HUES6 (cell line): ENCODE data around the gene UBN2.

Source experiments
- H3K27ac ChIP-seq: 2 replicates; pipeline ENCODE4 v1.7.0; 2013; ENCODE audit warnings: low read depth, mild to moderate bottlenecking, low read length, inconsistent platforms
- H3K27me3 ChIP-seq: 2 replicates; pipeline ENCODE4 v1.6.1; 2013; ENCODE audit warnings: low read length; ENCODE audit not compliant: control insufficient read depth, insufficient read depth
- H3K36me3 ChIP-seq: 2 replicates; pipeline ENCODE4 v1.6.1; 2013; ENCODE audit warnings: low read length; ENCODE audit not compliant: control insufficient read depth, insufficient read depth
- H3K4me1 ChIP-seq: 2 replicates; pipeline ENCODE4 v1.6.1; 2013; ENCODE audit warnings: low read length; ENCODE audit not compliant: control insufficient read depth, insufficient read depth
- H3K4me3 ChIP-seq: 2 replicates; pipeline ENCODE4 v1.5.1; 2013; ENCODE audit warnings: low read depth, low read length
- H3K9ac ChIP-seq: one replicate; pipeline ENCODE4 v1.6.1; 2013; ENCODE audit warnings: mild to moderate bottlenecking, low read length
- H3K9me3 ChIP-seq: 2 replicates; pipeline ENCODE4 v1.6.1; 2013; ENCODE audit warnings: low read depth, low read length; ENCODE audit not compliant: control insufficient read depth, insufficient read depth

The UBN2 gene

DNA sequence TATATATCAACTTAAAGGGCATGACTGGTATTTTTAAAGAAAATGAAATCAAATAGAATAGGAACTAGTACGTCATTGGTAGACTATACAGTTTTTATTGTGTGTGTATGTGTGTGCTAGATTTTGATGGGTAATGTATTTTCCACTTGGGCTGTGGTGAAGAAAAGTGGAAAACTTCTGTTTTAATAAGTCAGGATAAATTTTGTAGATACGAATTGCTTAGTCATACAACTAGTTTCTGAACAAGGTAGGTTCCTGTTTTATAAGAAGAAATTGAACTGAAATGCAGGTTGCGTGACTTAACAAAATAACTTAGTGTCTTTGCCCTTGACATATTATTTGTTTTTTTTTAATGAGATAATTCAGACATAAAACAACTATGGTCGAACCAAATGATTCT is 24.3 kb downstream of the UBN2 start:
- H3K4me3 ChIP-seq: no peak overlapping the region
- H3K4me1 ChIP-seq: no peaks in the 10 kb centered on the region
- H3K27me3 ChIP-seq: no peaks in the 10 kb centered on the region
- no peaks in the 10 kb centered on the region for H3K9me3 ChIP-seq
- no peak overlapping the region for H3K9ac ChIP-seq
- H3K27ac ChIP-seq: no peak overlapping the region
- H3K36me3 ChIP-seq: peaks cover 82% of the 10 kb centered on the region

- H3K9ac ChIP-seq: no peak overlapping the region
- no peak overlapping the region for H3K27ac ChIP-seq
- no peak overlapping the region for H3K4me3 ChIP-seq
- no peaks in the 10 kb centered on the region for H3K4me1 ChIP-seq
- no peaks in the 10 kb centered on the region for H3K9me3 ChIP-seq
- no peaks in the 10 kb centered on the region for H3K27me3 ChIP-seq
- peaks cover 82% of the 10 kb centered on the region for H3K36me3 ChIP-seq
These were observed 28.1 kb downstream of the UBN2 start for GRCh38 chr7:139259142-139259541.

- Histone ChIP-seq H3K4me3 (no peak overlapping the region), H3K9ac (no peak overlapping the region), H3K4me1 (no peaks in the 10 kb centered on the region), H3K27me3 (no peaks in the 10 kb centered on the region), H3K9me3 (no peaks in the 10 kb centered on the region), H3K36me3 (peaks cover 95% of the 10 kb centered on the region), H3K27ac (no peak overlapping the region)
These were observed 33.2 kb downstream of the UBN2 start for GRCh38 chr7:139264220-139264619.

GRCh38 chr7:139265673-139266072 is 34.6 kb downstream of the UBN2 start:
- no peaks in the 10 kb centered on the region for H3K27me3 ChIP-seq
- no peaks in the 10 kb centered on the region for H3K4me1 ChIP-seq
- no peak overlapping the region for H3K27ac ChIP-seq
- no peaks in the 10 kb centered on the region for H3K9me3 ChIP-seq
- no peak overlapping the region for H3K4me3 ChIP-seq
- peaks cover 95% of the 10 kb centered on the region for H3K36me3 ChIP-seq
- H3K9ac ChIP-seq: no peak overlapping the region

DNA sequence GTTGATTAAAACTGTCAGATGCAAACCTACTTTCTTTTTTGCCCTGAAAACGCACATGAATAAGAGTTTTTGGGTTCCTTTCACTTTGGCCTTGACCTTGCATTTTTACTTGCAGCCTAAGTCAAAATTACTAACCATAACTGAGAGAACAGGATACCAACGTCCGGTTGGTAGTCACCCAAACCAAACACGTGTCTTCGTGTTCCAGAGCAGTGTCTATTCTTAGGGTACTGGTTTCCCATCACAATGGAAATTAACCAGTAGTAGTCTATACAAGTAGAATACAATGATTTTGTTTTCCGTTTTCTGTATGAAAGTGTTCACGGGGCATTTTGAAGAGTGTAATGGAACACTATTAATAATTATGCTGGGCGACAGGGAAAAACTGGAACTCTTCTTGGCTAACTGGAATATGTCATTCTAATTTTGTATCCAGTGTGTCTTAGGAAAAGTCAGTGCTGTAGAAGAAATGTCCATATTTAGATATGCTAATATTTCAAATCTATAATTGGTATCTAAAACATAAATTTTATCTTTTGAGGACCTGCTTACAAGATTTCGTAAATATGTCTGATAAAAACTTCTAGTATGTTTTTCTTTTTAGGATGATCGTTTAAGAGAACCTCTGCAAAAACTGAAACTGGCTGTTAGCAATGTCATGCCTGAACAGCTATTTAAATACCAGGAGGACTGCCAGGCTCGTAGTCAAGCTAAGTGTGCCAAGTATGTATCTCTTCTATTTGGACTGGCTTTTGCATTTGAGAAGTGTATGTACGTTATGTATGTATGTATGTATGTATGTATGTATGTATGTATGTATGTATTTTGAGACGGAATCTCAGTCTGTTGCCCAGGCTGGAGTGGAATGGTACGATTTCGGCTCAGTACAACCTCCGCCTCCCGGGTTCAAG is 40.9 kb downstream of the UBN2 start:
- no peak overlapping the region for H3K4me3 ChIP-seq
- H3K9me3 ChIP-seq: no peaks in the 10 kb centered on the region
- H3K36me3 ChIP-seq: peaks cover 90% of the 10 kb centered on the region

DNA sequence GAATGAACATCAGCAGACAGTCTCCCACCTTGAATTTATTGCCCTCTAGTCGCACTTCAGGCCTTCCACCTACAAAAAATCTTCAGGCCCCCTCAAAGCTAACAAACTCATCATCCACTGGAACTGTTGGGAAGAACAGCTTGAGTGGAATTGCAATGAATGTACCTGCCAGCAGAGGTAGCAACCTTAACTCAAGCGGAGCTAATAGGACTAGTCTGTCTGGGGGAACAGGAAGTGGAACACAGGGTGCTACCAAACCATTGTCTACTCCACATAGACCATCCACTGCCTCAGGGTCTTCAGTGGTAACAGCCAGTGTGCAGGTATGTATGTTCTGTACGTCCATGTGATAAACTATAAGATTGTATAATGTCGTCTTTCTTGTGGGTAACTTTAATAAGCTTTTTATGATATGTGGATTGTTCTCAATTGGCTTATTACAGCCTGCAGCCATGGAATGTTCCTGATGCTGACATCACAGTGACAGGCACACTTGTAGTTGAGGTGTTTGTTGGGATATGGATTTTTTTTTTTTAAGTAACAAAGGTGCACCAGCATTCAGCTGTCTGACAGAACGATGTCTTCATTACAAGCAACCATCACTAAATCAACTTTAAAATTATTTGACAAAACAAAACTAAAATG is 53.3 kb downstream of the UBN2 start:
- H3K36me3 ChIP-seq: peaks cover 53% of the 10 kb centered on the region
- no peaks in the 10 kb centered on the region for H3K9me3 ChIP-seq
- H3K27me3 ChIP-seq: no peaks in the 10 kb centered on the region
- H3K4me3 ChIP-seq: no peak overlapping the region
- H3K9ac ChIP-seq: no peak overlapping the region
- no peak overlapping the region for H3K27ac ChIP-seq
- H3K4me1 ChIP-seq: no peaks in the 10 kb centered on the region

More for the DNA sequence above, 40.9 kb downstream of the UBN2 start:
- no peaks in the 10 kb centered on the region for H3K27me3 ChIP-seq
- H3K27ac ChIP-seq: no peak overlapping the region
- no peak overlapping the region for H3K9ac ChIP-seq
- no peaks in the 10 kb centered on the region for H3K4me1 ChIP-seq

DNA sequence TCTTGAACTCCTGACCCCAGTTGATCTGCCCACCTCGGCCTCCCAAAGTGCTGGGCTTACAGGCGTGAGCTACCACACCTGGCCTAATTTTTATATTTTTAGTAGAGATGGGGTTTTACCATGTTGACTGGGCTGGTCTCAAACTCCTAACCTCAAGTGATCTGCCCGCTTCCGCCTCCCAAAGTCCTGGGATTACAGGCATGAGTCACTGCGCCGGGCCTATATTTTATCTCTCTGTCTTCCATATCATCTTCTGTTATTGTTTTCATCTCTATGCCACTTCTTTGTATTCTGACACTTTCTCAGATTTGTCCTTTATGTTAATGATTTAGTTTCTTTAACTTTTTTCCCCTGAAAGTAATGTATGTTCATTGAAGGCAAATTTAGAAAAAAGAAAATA is 55.1 kb downstream of the UBN2 start:
- H3K27me3 ChIP-seq: no peaks in the 10 kb centered on the region
- peaks cover 50% of the 10 kb centered on the region for H3K36me3 ChIP-seq
- no peak overlapping the region for H3K9ac ChIP-seq
- no peak overlapping the region for H3K4me3 ChIP-seq
- H3K27ac ChIP-seq: no peak overlapping the region
- H3K9me3 ChIP-seq: no peaks in the 10 kb centered on the region
- H3K4me1 ChIP-seq: no peaks in the 10 kb centered on the region

DNA sequence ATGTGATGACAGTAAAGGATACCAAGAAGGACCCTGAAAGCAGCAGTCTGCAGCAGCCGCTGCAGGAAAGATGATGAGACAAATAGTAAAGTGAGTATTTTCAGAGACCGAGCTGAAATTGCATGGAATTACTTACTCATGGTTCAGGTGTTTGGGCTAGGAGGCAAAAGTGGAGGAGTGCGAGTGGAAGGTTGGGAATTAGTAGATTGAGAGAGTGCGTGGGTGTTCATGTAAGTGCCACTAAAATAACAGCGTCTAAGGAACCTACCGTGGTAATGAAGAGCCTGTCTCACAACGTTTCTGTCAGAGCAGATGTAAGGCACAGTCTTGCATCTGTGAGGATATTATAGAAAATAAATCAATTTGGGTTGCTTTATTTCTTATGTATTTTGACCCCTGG is 61.8 kb downstream of the UBN2 start:
- Histone ChIP-seq H3K4me1 (no peaks in the 10 kb centered on the region), H3K9me3 (no peaks in the 10 kb centered on the region), H3K9ac (no peak overlapping the region)

DNA sequence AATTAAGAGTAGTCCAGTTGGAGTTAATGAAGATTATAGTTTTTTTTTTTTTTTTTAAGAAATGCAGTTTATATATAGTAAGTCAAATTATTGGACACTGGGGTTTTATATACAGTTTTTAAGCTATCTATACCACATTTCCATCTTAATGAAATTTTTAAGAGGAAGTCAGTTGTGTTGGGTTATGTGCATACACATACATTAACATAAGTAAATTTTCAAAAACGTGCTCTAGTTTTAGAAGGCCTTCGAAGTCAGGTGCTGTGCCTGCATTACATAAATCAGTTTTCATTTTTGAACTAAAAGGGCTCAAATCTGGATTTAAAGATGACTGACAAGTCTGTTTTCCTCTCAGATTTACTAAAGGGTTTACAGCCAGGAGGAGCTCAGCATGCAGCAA is 62.5 kb downstream of the UBN2 start:
- H3K4me1 ChIP-seq: no peaks in the 10 kb centered on the region
- no peak overlapping the region for H3K9ac ChIP-seq
- no peak overlapping the region for H3K27ac ChIP-seq
- H3K9me3 ChIP-seq: no peaks in the 10 kb centered on the region
- H3K27me3 ChIP-seq: no peaks in the 10 kb centered on the region
- H3K4me3 ChIP-seq: no peak overlapping the region
- peaks cover 42% of the 10 kb centered on the region for H3K36me3 ChIP-seq

More for the DNA sequence above, 61.8 kb downstream of the UBN2 start:
- H3K36me3 ChIP-seq: peaks cover 42% of the 10 kb centered on the region
- no peak overlapping the region for H3K27ac ChIP-seq
- no peaks in the 10 kb centered on the region for H3K27me3 ChIP-seq
- H3K4me3 ChIP-seq: no peak overlapping the region

DNA sequence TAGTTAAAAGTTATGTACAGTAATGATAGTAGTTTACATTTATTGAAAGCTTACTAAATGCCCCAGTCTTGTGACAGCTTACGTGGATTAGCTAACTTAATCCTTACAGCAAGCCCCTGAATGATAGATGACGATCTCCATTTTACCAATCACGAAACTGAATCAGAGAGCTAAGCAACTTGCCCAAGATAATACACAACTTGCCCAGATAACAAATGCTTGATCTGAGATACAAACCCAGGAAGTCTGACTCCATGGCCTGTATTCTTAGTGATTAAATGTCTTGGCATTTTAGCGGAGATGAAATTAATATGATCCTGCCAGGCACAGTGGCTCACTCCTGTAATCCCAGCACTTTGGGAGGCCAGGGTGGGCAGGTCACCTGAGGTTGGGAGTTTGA is 63.2 kb downstream of the UBN2 start:
- H3K27ac ChIP-seq: no peak overlapping the region
- H3K27me3 ChIP-seq: no peaks in the 10 kb centered on the region
- H3K9me3 ChIP-seq: no peaks in the 10 kb centered on the region
- H3K4me1 ChIP-seq: no peaks in the 10 kb centered on the region
- H3K36me3 ChIP-seq: peaks cover 46% of the 10 kb centered on the region
- H3K4me3 ChIP-seq: no peak overlapping the region
- H3K9ac ChIP-seq: no peak overlapping the region

GRCh38 chr7:139294951-139295575 is 64.0 kb downstream of the UBN2 start:
- Histone ChIP-seq H3K27me3 (no peaks in the 10 kb centered on the region), H3K4me3 (no peak overlapping the region), H3K36me3 (peaks cover 51% of the 10 kb centered on the region), H3K4me1 (no peaks in the 10 kb centered on the region), H3K27ac (no peak overlapping the region), H3K9me3 (no peaks in the 10 kb centered on the region), H3K9ac (no peak overlapping the region)
